Erythroblast (primary cell): Measurements from ENCODE around the gene BRD9.

Experiments
- GATA1 ChIP-seq: IDR thresholded peaks from 2 replicates; pipeline ENCODE4 v1.6.1; 2011; ENCODE audit warnings: low read depth, mild to moderate bottlenecking, control low read depth, low read length, moderate library complexity
- POLR2A ChIP-seq: IDR thresholded peaks from 2 replicates; pipeline ENCODE4 v1.6.1; 2011; ENCODE audit warnings: mild to moderate bottlenecking, low read length

GRCh38 chr5:907366-907910, 14.8 kb upstream of the BRD9 start:
- TF ChIP-seq POLR2A, result no peak
- TF ChIP-seq GATA1, result no peak
